IMR-90 (cell line): ENCODE data around the gene IRAK1BP1. TPM values are rescaled to one million over a fixed set of nuclear protein-coding genes. Genes with fewer than 3 reads are reported as not detected.

ENCODE experiments used
- ATAC-seq: fragments of 200-7000 bp; cut with Tn5 transposase; 2 replicates; pipeline ENCODE4 v1.9.1; 2020; ENCODE audit warnings: low read depth, mild to moderate bottlenecking, moderate library complexity
- BruUV-seq: library from RNA; stranded (reverse); fragments of 400-500 nt; replicated peaks from 2 replicates; lab custom pipeline; 2021; lab: Mats Ljungman, UMichigan
- CTCF ChIA-PET: fragments of 300-600 bp; formaldehyde crosslinking; extraction: SDS; loops from one replicate; lab custom pipeline; 2021; ENCODE audit warnings: antibody characterized with exemption; lab: Yijun Ruan, JAX
- POLR2A ChIA-PET: fragments of 300-600 bp; sonication (Branson Sonifier 250); formaldehyde crosslinking; loops from one replicate; lab custom pipeline; 2022; ENCODE audit warnings: antibody characterized with exemption; ENCODE audit not compliant: unreplicated experiment; lab: Charles Lee
- DNase-seq: peaks from one replicate; pipeline ENCODE4 v3.0.0; 2013
- H2AFZ ChIP-seq: replicated peaks from 2 replicates; pipeline ENCODE3; 2013; ENCODE audit warnings: low read length, mild to moderate bottlenecking; ENCODE audit not compliant: poor library complexity
- H2AK5ac ChIP-seq: 2 replicates; pipeline ENCODE4 v1.6.1; 2013; ENCODE audit warnings: low read depth, low read length, inconsistent platforms
- H2AK9ac ChIP-seq: replicated peaks from 2 replicates; pipeline ENCODE3; 2013; ENCODE audit warnings: mild to moderate bottlenecking, low read depth, low read length, moderate library complexity; ENCODE audit not compliant: poor library complexity
- H2BK120ac ChIP-seq: 2 replicates; pipeline ENCODE4 v1.6.1; 2013; ENCODE audit warnings: low read depth, low read length, inconsistent platforms
- H2BK15ac ChIP-seq: 3 replicates; pipeline ENCODE4 v1.6.1; 2013; ENCODE audit warnings: low read depth, low read length, inconsistent platforms
- H2BK20ac ChIP-seq: 2 replicates; pipeline ENCODE4 v1.6.1; 2013; ENCODE audit warnings: low read depth, mild to moderate bottlenecking, inconsistent platforms, low read length, moderate library complexity
- H2BK5ac ChIP-seq: 2 replicates; pipeline ENCODE4 v1.6.1; 2013; ENCODE audit warnings: mild to moderate bottlenecking, low read depth, low read length, inconsistent platforms; ENCODE audit not compliant: poor library complexity, severe bottlenecking
- H3K14ac ChIP-seq: replicated peaks from 2 replicates; pipeline ENCODE4 v1.6.1; 2013; ENCODE audit warnings: low read depth, low read length, inconsistent platforms
- H3K18ac ChIP-seq: 2 replicates; pipeline ENCODE4 v1.6.1; 2013; ENCODE audit warnings: low read depth, low read length, control low read depth
- H3K23ac ChIP-seq: 2 replicates; pipeline ENCODE4 v1.6.1; 2013; ENCODE audit warnings: low read depth, low read length, inconsistent platforms
- H3K27ac ChIP-seq: 2 replicates; pipeline ENCODE4 v1.5.1; 2013; ENCODE audit warnings: mild to moderate bottlenecking, control low read depth, low read length; ENCODE audit not compliant: insufficient read depth
- H3K27me3 ChIP-seq: 2 replicates; pipeline ENCODE4 v1.6.1; 2013; ENCODE audit warnings: low read length; ENCODE audit not compliant: control insufficient read depth, insufficient read depth
- H3K36me3 ChIP-seq: 2 replicates; pipeline ENCODE4 v1.6.1; 2013; ENCODE audit warnings: low read length, mixed read lengths; ENCODE audit not compliant: control insufficient read depth, insufficient read depth
- H3K4ac ChIP-seq: 2 replicates; pipeline ENCODE4 v1.6.1; 2013; ENCODE audit warnings: low read depth, low read length, inconsistent platforms
- H3K4me1 ChIP-seq: 2 replicates; pipeline ENCODE4 v1.6.1; 2013; ENCODE audit warnings: low read length, mixed read lengths; ENCODE audit not compliant: control insufficient read depth, insufficient read depth
- H3K4me2 ChIP-seq: 2 replicates; pipeline ENCODE4 v1.6.1; 2013; ENCODE audit warnings: low read depth, mild to moderate bottlenecking, control low read depth, low read length, moderate library complexity
- H3K4me3 ChIP-seq: 2 replicates; pipeline ENCODE4 v1.5.1; 2013; ENCODE audit warnings: low read depth, mild to moderate bottlenecking, control low read depth, low read length, moderate library complexity; ENCODE audit not compliant: insufficient read depth
- H3K56ac ChIP-seq: 2 replicates; pipeline ENCODE4 v1.6.1; 2013; ENCODE audit warnings: low read length, inconsistent platforms; ENCODE audit not compliant: insufficient read depth; ENCODE audit errors: extremely low read depth
- H3K79me1 ChIP-seq, 2 experiments: 2 replicates each; pipeline ENCODE4 v1.6.1; 2013; ENCODE audit warnings: low read length in 2 of 2, inconsistent platforms in 1 of 2, low read depth in 1 of 2
- H3K9ac ChIP-seq: 2 replicates; pipeline ENCODE4 v1.6.1; 2013; ENCODE audit warnings: low read depth, low read length, control low read depth
- H3K9me1 ChIP-seq: 2 replicates; pipeline ENCODE4 v1.6.1; 2013; ENCODE audit warnings: low read length, inconsistent platforms; ENCODE audit not compliant: insufficient read depth
- H3K9me3 ChIP-seq: 2 replicates; pipeline ENCODE4 v1.6.1; 2013; ENCODE audit warnings: low read length; ENCODE audit not compliant: control insufficient read depth, insufficient read depth
- H4K20me1 ChIP-seq: 2 replicates; pipeline ENCODE4 v1.6.1; 2013; ENCODE audit warnings: low read length, inconsistent platforms; ENCODE audit not compliant: insufficient read depth
- H4K5ac ChIP-seq: 2 replicates; pipeline ENCODE4 v1.6.1; 2013; ENCODE audit warnings: mild to moderate bottlenecking, low read depth, low read length, control low read depth
- H4K8ac ChIP-seq, 2 experiments: 2 replicates each; pipeline ENCODE4 v1.6.1; 2013; ENCODE audit warnings: low read depth in 2 of 2, low read length in 2 of 2, control low read depth in 1 of 2, inconsistent platforms in 1 of 2
- H4K91ac ChIP-seq: 2 replicates; pipeline ENCODE4 v1.6.1; 2013; ENCODE audit warnings: low read depth, low read length, inconsistent platforms; ENCODE audit not compliant: insufficient read depth
- BHLHE40 ChIP-seq: fragments of 150-350 bp; IDR thresholded peaks from 2 replicates; pipeline ENCODE4 v1.6.1; 2016; ENCODE audit warnings: mild to moderate bottlenecking, low read depth, low read length
- CEBPB ChIP-seq: IDR thresholded peaks from 2 replicates; pipeline ENCODE4 v1.6.1; 2012; ENCODE audit warnings: low read depth, low read length, improper control_type of control experiment
- CHD1 ChIP-seq: IDR thresholded peaks from 2 replicates; pipeline ENCODE4 v1.6.1; 2012; ENCODE audit warnings: low read depth, low read length, improper control_type of control experiment
- FOS ChIP-seq: fragments of 150-350 bp; IDR thresholded peaks from 2 replicates; pipeline ENCODE4 v1.6.1; 2016; ENCODE audit warnings: low read depth, low read length
- MAFK ChIP-seq: IDR thresholded peaks from 2 replicates; pipeline ENCODE4 v1.6.1; 2012; ENCODE audit warnings: low read depth, low read length, improper control_type of control experiment
- MXI1 ChIP-seq: IDR thresholded peaks from 2 replicates; pipeline ENCODE4 v1.6.1; 2012; ENCODE audit warnings: low read depth, mild to moderate bottlenecking, low read length, moderate library complexity, borderline replicate concordance
- NFE2L2 ChIP-seq: fragments of 150-350 bp; IDR thresholded peaks from 2 replicates; pipeline ENCODE4 v1.6.1; 2016; ENCODE audit warnings: low read depth, mild to moderate bottlenecking, low read length
- RAD21 ChIP-seq: IDR thresholded peaks from 2 replicates; pipeline ENCODE4 v1.6.1; 2012; ENCODE audit warnings: low read length, improper control_type of control experiment
- RCOR1 ChIP-seq: IDR thresholded peaks from 2 replicates; pipeline ENCODE4 v1.6.1; 2012; ENCODE audit warnings: mild to moderate bottlenecking, low read length, improper control_type of control experiment; ENCODE audit not compliant: insufficient replicate concordance
- RFX5 ChIP-seq: IDR thresholded peaks from 2 replicates; pipeline ENCODE4 v1.8.0; 2012; ENCODE audit warnings: low read depth, mild to moderate bottlenecking, low read length, moderate library complexity
- SMC3 ChIP-seq: fragments of 150-350 bp; IDR thresholded peaks from 2 replicates; pipeline ENCODE4 v1.6.1; 2016; ENCODE audit warnings: low read depth, mild to moderate bottlenecking, antibody characterized with exemption, low read length, moderate library complexity
- dilution Hi-C: fragments of 300-500 bp; cut with HindIII; formaldehyde crosslinking; loops from one replicate; pipeline ENCODE4 v1.14.3; 2018; ENCODE audit warnings: low sequenced_read_pairs; ENCODE audit not compliant: unreplicated experiment
- in situ Hi-C: fragments of 300-500 bp; cut with MboI; formaldehyde crosslinking; loops from 3 replicates; pipeline ENCODE4 v1.14.3; 2019; ENCODE audit warnings: low sequenced_read_pairs, inconsistent platforms, mixed read lengths
- intact Hi-C: fragments of 100-400 bp; cut with micrococcal nuclease; formaldehyde crosslinking; loops from 2 replicates; pipeline ENCODE4 v1.10.0; 2022
- polyA plus RNA-seq, 3 experiments: library from polyadenylated mRNA; depleted of rRNA; stranded (reverse); fragments of >200 nt; gene quantifications; 2 replicates each; pipeline ENCODE4 v1.2.3, GENCODE V29; 2012; ENCODE audit warnings: low replicate concordance in 1 of 3
- total RNA-seq: library from RNA; depleted of rRNA; stranded (reverse); fragments of >200 nt; gene quantifications from 2 replicates; pipeline ENCODE4 v1.2.3, GENCODE V29; 2012
- TF ChIP-seq, protein P1 (sequence below): conservative IDR thresholded peaks from 2 replicates; pipeline ENCODE4 v1.5.1; 2012; ENCODE audit warnings: mild to moderate bottlenecking, low read depth, low read length, improper control_type of control experiment
- TF ChIP-seq, protein P2 (sequence below): fragments of 150-350 bp; IDR thresholded peaks from 2 replicates; pipeline ENCODE4 v1.6.1; 2017; ENCODE audit warnings: mild to moderate bottlenecking, antibody characterized with exemption, low read length, low read depth

The IRAK1BP1 gene
- total and polyA plus RNA-seq, 2 of the 4 experiments (the other 2 are of a cell fraction), result 0.94 to 2.2 TPM

DNA sequence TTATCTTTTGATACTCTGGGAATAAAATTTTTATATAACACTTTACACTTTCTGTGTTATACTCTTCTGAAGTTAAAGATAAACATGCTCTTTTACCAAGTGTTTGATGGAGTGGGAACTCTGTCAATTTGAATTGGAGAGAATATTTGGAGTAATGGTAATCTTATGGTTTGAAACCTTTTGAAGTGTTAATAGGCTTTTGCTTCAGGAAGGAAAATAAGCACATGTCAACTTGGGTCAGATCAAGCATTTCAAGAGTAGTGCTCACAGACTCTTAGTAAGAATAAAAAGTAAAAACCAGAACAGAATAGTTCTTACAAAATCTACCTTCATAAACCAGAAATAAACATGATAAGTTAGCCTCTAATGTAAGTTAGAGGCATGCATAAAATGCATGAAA lies 24.4 kb upstream of the IRAK1BP1 start:
- Histone ChIP-seq H2AK5ac (no peak overlapping the region), H2AK9ac (no peak overlapping the region), H3K4me3 (no peak overlapping the region), H2BK120ac (no peak overlapping the region), H3K79me1 (no peaks in the 10 kb centered on the region), H3K9me3 (no peaks in the 10 kb centered on the region), H4K20me1 (no peaks in the 10 kb centered on the region), H3K27me3 (no peaks in the 10 kb centered on the region), H3K14ac (no peak overlapping the region), H3K18ac (no peak overlapping the region), H4K91ac (no peak overlapping the region), H2BK5ac (no peak overlapping the region), H3K23ac (no peak overlapping the region), H3K4me1 (no peaks in the 10 kb centered on the region), H3K9ac (no peak overlapping the region), H2AFZ (no peak overlapping the region), H3K27ac (no peak overlapping the region), H4K5ac (no peak overlapping the region), H3K4me2 (no peak overlapping the region), H3K36me3 (no peaks in the 10 kb centered on the region), H3K9me1 (no peaks in the 10 kb centered on the region; the same call in 1 of the 2 replicates), H3K56ac (no peak overlapping the region), H2BK20ac (no peak overlapping the region), H4K8ac (no peak overlapping the region), H2BK15ac (no peak overlapping the region), H3K4ac (no peak overlapping the region)
- in situ Hi-C loops (no loop called here), dilution Hi-C loops (no loop called here), intact Hi-C loops (no loop called here)
- POLR2A ChIA-PET, result no interaction called here
- CTCF ChIA-PET, result no interaction called here
- no peak for ATAC-seq
- TF ChIP-seq MAFK, result no peak
- no peak for TF ChIP-seq RCOR1
- no peak for TF ChIP-seq NFE2L2
- no peak for TF ChIP-seq MXI1
- no peak for TF ChIP-seq CEBPB
- TF ChIP-seq, protein P1, sequence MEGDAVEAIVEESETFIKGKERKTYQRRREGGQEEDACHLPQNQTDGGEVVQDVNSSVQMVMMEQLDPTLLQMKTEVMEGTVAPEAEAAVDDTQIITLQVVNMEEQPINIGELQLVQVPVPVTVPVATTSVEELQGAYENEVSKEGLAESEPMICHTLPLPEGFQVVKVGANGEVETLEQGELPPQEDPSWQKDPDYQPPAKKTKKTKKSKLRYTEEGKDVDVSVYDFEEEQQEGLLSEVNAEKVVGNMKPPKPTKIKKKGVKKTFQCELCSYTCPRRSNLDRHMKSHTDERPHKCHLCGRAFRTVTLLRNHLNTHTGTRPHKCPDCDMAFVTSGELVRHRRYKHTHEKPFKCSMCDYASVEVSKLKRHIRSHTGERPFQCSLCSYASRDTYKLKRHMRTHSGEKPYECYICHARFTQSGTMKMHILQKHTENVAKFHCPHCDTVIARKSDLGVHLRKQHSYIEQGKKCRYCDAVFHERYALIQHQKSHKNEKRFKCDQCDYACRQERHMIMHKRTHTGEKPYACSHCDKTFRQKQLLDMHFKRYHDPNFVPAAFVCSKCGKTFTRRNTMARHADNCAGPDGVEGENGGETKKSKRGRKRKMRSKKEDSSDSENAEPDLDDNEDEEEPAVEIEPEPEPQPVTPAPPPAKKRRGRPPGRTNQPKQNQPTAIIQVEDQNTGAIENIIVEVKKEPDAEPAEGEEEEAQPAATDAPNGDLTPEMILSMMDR, result no peak
- TF ChIP-seq BHLHE40, result no peak
- no peak for TF ChIP-seq RFX5
- no peak for TF ChIP-seq FOS
- no peak for TF ChIP-seq CHD1
- no peak for TF ChIP-seq SMC3
- TF ChIP-seq RAD21, result no peak
- TF ChIP-seq, protein P2, sequence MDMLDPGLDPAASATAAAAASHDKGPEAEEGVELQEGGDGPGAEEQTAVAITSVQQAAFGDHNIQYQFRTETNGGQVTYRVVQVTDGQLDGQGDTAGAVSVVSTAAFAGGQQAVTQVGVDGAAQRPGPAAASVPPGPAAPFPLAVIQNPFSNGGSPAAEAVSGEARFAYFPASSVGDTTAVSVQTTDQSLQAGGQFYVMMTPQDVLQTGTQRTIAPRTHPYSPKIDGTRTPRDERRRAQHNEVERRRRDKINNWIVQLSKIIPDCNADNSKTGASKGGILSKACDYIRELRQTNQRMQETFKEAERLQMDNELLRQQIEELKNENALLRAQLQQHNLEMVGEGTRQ, result no peak
- BruUV-seq, result no TSS peak
- DNase-seq, result no peak
